Natural killer cell (primary cell): ENCODE data around the gene JARID2. TPM values are rescaled to one million over a fixed set of nuclear protein-coding genes. Genes with fewer than 3 reads are reported as not detected.
A peak's percentile ranks its signal among the peaks of the same experiment; 100 is the strongest.

Source experiments
- ATAC-seq, 3 donors: fragments of 150-1000 bp in 2 of 3; fragments of 200-7000 bp in 1 of 3; cut with Tn5 transposase; 1 replicate in 1 of 3; 2 replicates in 2 of 3; pipeline ENCODE4 v1.10.0; 2021; ENCODE audit warnings: mild to moderate bottlenecking in 2 of 3, moderate library complexity in 2 of 3
- DNase-seq, 2 donors: peaks; one replicate each; pipeline versions ENCODE4 v3.0.0 to v3.0.0-alpha.2; 2013 to 2021; ENCODE audit warnings: mixed read lengths in 1 of 2
- H3K27ac ChIP-seq: one replicate; pipeline ENCODE4 v1.5.1; 2013; ENCODE audit warnings: mild to moderate bottlenecking, low read length
- H3K27me3 ChIP-seq: one replicate; pipeline ENCODE4 v1.6.1; 2013; ENCODE audit warnings: low read length; ENCODE audit not compliant: control insufficient read depth, insufficient read depth
- H3K36me3 ChIP-seq: one replicate; pipeline ENCODE4 v1.6.1; 2013; ENCODE audit warnings: low read length; ENCODE audit not compliant: control insufficient read depth, insufficient read depth
- H3K4me1 ChIP-seq: one replicate; pipeline ENCODE4 v1.6.1; 2013; ENCODE audit warnings: low read length; ENCODE audit not compliant: control insufficient read depth, insufficient read depth
- H3K4me3 ChIP-seq: one replicate; pipeline ENCODE4 v1.5.1; 2013; ENCODE audit warnings: low read length
- H3K9me3 ChIP-seq: one replicate; pipeline ENCODE4 v1.6.1; 2013; ENCODE audit warnings: low read length; ENCODE audit not compliant: control insufficient read depth, insufficient read depth
- H3K27ac Mint-ChIP-seq, 2 donors: one replicate each; pipeline ENCODE4 v1.8.0; 2022; ENCODE audit warnings: mild to moderate bottlenecking in 2 of 2, mixed read lengths in 2 of 2, moderate library complexity in 1 of 2
- H3K27me3 Mint-ChIP-seq, 2 donors: one replicate each; pipeline ENCODE4 v1.8.0; 2022; ENCODE audit warnings: low read depth in 2 of 2, mixed read lengths in 2 of 2
- H3K36me3 Mint-ChIP-seq: one replicate; pipeline ENCODE4 v1.8.0; 2022; ENCODE audit warnings: mixed read lengths
- H3K4me1 Mint-ChIP-seq, 2 donors: one replicate each; pipeline ENCODE4 v1.8.0; 2022; ENCODE audit warnings: mixed read lengths in 2 of 2
- H3K4me3 Mint-ChIP-seq: one replicate; pipeline ENCODE4 v1.8.0; 2022; ENCODE audit warnings: mild to moderate bottlenecking, moderate library complexity, mixed read lengths
- H3K9me3 Mint-ChIP-seq, 2 donors: one replicate each; pipeline ENCODE4 v1.8.0; 2022; ENCODE audit warnings: mixed read lengths in 2 of 2
- WGBS: methylation state at CpG from one replicate; pipeline ENCODE4 v1.1.7; 2013; ENCODE audit warnings: missing lambda C conversion rate; ENCODE audit not compliant: insufficient coverage; 5-methylcytosine and 5-hydroxymethylcytosine counted together
- intact Hi-C: fragments of 100-400 bp; cut with micrococcal nuclease; formaldehyde crosslinking; loops from one replicate; pipeline ENCODE4 v1.14.2; 2022
- total RNA-seq, 4 donors: library from RNA; stranded (reverse); fragments of 120-200 nt in 1 of 4; gene quantifications; one replicate each; pipeline versions ENCODE4 v1.2.3 to v1.2.4, GENCODE V29; 2013 to 2022
- TF ChIP-seq, protein P1 (sequence below): fragments of 200-600 bp; IDR thresholded peaks from one replicate; pipeline ENCODE4 v1.8.0; 2022; ENCODE audit warnings: antibody characterized with exemption

Gene JARID2
- total RNA-seq, 3 donors from 2014 or later (not counting 1 experiment from before 2014, with no cell fraction given): 49.9 to 60.9 (median 60.5) TPM

DNA sequence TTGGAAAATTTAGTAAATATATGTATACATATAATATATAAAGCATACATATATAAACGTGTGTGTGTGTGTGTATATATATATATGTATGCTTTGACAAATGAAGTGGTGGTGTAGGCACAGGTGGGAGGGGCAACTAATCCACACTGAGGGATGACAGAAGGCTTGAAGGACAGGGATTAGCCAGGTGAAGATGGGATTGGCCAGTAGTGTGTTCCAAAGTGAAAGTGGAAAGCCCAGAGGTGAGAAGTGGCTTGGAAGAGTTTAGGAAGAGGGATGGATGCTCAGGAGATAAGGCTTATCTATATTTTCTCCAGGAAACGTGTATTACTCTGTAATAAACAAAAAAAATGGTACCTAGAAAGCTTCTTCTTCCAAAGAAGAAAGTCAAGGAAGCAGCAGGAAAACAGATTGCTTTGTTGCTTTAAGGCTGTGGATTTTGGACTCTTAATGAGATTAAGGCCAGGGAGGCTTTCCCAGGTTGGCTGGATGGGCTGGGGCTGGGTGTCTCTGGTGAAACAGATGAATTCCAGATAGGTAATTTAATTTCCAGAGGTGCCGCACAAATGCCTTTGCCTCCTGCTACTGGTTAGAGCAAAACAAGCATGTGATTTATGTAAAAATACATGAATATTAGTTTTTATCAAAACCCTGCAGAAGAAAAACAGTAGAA is 63.9 kb downstream of the JARID2 start:
- intact Hi-C loops: no loop called here
- 84% methylated on average over 3 of the region's 3 CpGs for WGBS
- peaks cover 50% of the 10 kb centered on the region for H3K4me1 ChIP-seq

DNA sequence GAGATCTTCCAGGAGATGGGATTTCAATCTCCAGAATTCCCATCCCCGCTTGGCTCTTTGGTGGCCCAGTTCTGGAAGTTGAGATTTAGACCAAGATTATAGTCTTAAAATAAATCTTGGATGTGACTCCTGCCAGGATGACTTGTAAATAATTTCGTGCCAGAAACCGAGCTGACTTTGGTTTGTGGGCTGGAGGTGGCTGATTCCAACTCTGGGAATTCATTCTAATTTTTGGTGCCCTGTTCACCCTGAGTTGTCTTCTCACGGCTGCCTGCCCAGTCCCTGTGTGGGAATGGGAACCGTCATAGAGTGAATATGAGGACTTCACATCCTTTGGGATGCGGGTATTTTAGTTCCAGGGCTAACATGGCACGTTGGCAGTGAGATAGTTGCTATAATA is 64.8 kb downstream of the JARID2 start:
- Histone ChIP-seq H3K4me3 (no peak overlapping the region), H3K9me3 (no peaks in the 10 kb centered on the region), H3K36me3 (no peaks in the 10 kb centered on the region), H3K27ac (no peak overlapping the region), H3K27me3 (no peaks in the 10 kb centered on the region), H3K4me1 (peaks cover 41% of the 10 kb centered on the region)
- H3K36me3 Mint-ChIP-seq: no peaks in the 10 kb centered on the region
- DNase-seq: no peak
- no peak overlapping the region for H3K27ac Mint-ChIP-seq
- H3K4me3 Mint-ChIP-seq: no peak overlapping the region
- WGBS: 97% methylated on average over 7 of the region's 7 CpGs
- intact Hi-C loops: no loop called here
- no peaks in the 10 kb centered on the region for H3K27me3 Mint-ChIP-seq
- H3K4me1 Mint-ChIP-seq: peaks cover 65 to 79% of the 10 kb centered on the region in 2 donors
- TF ChIP-seq, protein P1, sequence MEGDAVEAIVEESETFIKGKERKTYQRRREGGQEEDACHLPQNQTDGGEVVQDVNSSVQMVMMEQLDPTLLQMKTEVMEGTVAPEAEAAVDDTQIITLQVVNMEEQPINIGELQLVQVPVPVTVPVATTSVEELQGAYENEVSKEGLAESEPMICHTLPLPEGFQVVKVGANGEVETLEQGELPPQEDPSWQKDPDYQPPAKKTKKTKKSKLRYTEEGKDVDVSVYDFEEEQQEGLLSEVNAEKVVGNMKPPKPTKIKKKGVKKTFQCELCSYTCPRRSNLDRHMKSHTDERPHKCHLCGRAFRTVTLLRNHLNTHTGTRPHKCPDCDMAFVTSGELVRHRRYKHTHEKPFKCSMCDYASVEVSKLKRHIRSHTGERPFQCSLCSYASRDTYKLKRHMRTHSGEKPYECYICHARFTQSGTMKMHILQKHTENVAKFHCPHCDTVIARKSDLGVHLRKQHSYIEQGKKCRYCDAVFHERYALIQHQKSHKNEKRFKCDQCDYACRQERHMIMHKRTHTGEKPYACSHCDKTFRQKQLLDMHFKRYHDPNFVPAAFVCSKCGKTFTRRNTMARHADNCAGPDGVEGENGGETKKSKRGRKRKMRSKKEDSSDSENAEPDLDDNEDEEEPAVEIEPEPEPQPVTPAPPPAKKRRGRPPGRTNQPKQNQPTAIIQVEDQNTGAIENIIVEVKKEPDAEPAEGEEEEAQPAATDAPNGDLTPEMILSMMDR: no peak
- no peaks in the 10 kb centered on the region for H3K9me3 Mint-ChIP-seq
- no peak for ATAC-seq

More for the DNA sequence above, 63.9 kb downstream of the JARID2 start:
- TF ChIP-seq, protein P1: no peak
- H3K36me3 ChIP-seq: no peaks in the 10 kb centered on the region
- DNase-seq (no peak), ATAC-seq (no peak)
- H3K27ac ChIP-seq: no peak overlapping the region
- H3K4me3 ChIP-seq: no peak overlapping the region
- Mint-ChIP-seq H3K9me3 (no peaks in the 10 kb centered on the region), H3K27ac (peak overlapping the region; percentile 81 to 93), H3K4me1 (peaks cover 69 to 79% of the 10 kb centered on the region in 2 donors), H3K4me3 (no peak overlapping the region), H3K27me3 (no peaks in the 10 kb centered on the region), H3K36me3 (no peaks in the 10 kb centered on the region)
- H3K27me3 ChIP-seq: no peaks in the 10 kb centered on the region
- H3K9me3 ChIP-seq: no peaks in the 10 kb centered on the region

DNA sequence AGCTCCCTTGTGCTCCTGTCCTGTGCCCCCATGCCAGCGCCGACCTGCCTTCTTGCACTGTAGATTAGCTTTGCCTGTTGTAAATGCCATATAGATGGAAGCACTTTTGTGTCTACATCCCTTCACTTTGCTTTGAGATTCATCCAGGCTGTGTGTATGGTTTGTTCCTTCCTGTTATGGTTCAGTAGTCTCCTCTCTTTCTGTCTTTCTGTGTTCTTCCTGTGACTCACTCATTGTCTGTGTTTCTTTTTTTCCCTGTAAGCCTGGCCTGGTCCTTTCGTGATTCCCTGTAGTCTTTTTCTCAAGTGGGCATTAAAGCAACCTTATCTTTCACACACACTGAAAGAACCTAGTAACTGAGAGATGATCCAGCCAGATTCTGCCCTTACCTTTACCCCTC is 66.6 kb downstream of the JARID2 start:
- TF ChIP-seq, protein P1: no peak
- H3K27ac ChIP-seq: no peak overlapping the region
- WGBS: 66% methylated on average over 3 of the region's 3 CpGs
- H3K9me3 ChIP-seq: no peaks in the 10 kb centered on the region
- intact Hi-C loops: no loop called here
- Mint-ChIP-seq H3K27me3 (no peaks in the 10 kb centered on the region), H3K4me1 (peaks cover 72 to 86% of the 10 kb centered on the region in 2 donors), H3K36me3 (no peaks in the 10 kb centered on the region), H3K9me3 (no peaks in the 10 kb centered on the region), H3K4me3 (no peak overlapping the region), H3K27ac (peak overlapping the region; percentile 27 to 65)
- DNase-seq: no peak
- peaks cover 34% of the 10 kb centered on the region for H3K4me1 ChIP-seq
- no peaks in the 10 kb centered on the region for H3K27me3 ChIP-seq
- ATAC-seq: peak in 1 of 3 donors; percentile 37
- H3K36me3 ChIP-seq: no peaks in the 10 kb centered on the region
- H3K4me3 ChIP-seq: no peak overlapping the region

DNA sequence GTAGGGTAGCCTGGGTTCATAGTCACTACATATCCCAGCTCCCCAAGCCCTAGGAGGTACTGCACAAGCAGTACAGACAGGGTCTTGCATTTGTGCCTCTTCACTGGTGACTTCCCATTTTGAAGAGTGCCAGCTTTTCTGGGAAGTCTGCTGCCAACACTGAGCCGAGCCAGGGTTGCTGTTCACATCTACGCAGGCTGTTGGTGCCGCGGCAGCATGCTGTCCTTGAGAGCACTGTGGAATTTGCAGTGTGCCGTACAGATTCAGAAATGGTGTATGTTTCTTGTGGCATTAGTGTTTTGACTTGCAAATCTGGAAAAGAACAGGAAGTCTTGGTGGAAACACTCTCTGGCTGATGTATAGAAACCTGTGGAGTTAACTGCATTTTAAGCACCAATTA is 67.5 kb downstream of the JARID2 start:
- ATAC-seq: peak in 1 of 3 donors; percentile 27
- H3K4me3 Mint-ChIP-seq: no peak overlapping the region

More for the DNA sequence above, 67.5 kb downstream of the JARID2 start:
- TF ChIP-seq, protein P1: no peak
- no peak overlapping the region for H3K4me3 ChIP-seq
- 54% methylated on average over 5 of the region's 5 CpGs for WGBS
- Mint-ChIP-seq H3K4me1 (peaks cover 72 to 86% of the 10 kb centered on the region in 2 donors), H3K9me3 (no peaks in the 10 kb centered on the region), H3K27ac (peak overlapping the region; percentile 27 to 65), H3K36me3 (no peaks in the 10 kb centered on the region), H3K27me3 (no peaks in the 10 kb centered on the region)
- H3K36me3 ChIP-seq: no peaks in the 10 kb centered on the region
- peaks cover 41% of the 10 kb centered on the region for H3K4me1 ChIP-seq
- no peak for DNase-seq
- H3K27me3 ChIP-seq: no peaks in the 10 kb centered on the region
- H3K9me3 ChIP-seq: no peaks in the 10 kb centered on the region
- intact Hi-C loops: no loop called here
- H3K27ac ChIP-seq: no peak overlapping the region
